Right cardiac atrium (tissue), 5 donors: Measurements from ENCODE around the gene SYT14. TPM values are rescaled to one million over a fixed set of nuclear protein-coding genes. Genes with fewer than 3 reads are reported as not detected.
"Not testable (repeated sequence)": the region's sequence is repeated elsewhere in the genome, so short reads cannot be mapped to it uniquely, and the experiment has no call there.

ENCODE experiments used
- ATAC-seq, 2 donors: fragments of 200-7000 bp; cut with Tn5 transposase; one replicate each; pipeline versions ENCODE4 v1.8.0 to v1.9.1; 2020; ENCODE audit warnings: moderate library complexity in 2 of 2, mild to moderate bottlenecking in 1 of 2
- DNase-seq, 3 donors: peaks; one replicate each; pipeline ENCODE4 v3.0.0-alpha.2; 2020
- H3K27ac ChIP-seq: one replicate; pipeline ENCODE4 v1.5.1; 2013; ENCODE audit warnings: mild to moderate bottlenecking, low read length, control low read depth, moderate library complexity
- H3K27me3 ChIP-seq: one replicate; pipeline ENCODE4 v1.6.1; 2013; ENCODE audit not compliant: control insufficient read depth, insufficient read depth
- H3K4me1 ChIP-seq: one replicate; pipeline ENCODE4 v1.6.1; 2013; ENCODE audit warnings: low read length; ENCODE audit not compliant: control insufficient read depth, insufficient read depth
- H3K4me3 ChIP-seq: one replicate; pipeline ENCODE4 v1.5.1; 2013; ENCODE audit warnings: low read length, control low read depth
- H3K9me3 ChIP-seq: one replicate; pipeline ENCODE4 v1.6.1; 2013; ENCODE audit warnings: low read length; ENCODE audit not compliant: control insufficient read depth
- WGBS: extraction: QIAGEN DNeasy Blood & Tissue Kit; methylation state at CpG from one replicate; pipeline ENCODE4 v1.1.7; 2013; 5-methylcytosine and 5-hydroxymethylcytosine counted together
- intact Hi-C, 4 donors: fragments of 100-400 bp; cut with DNase I; formaldehyde crosslinking; loops; one replicate each; pipeline versions ENCODE4 v1.11.0 to v1.14.0; 2022 to 2023
- polyA plus RNA-seq: library from polyadenylated mRNA; stranded (reverse); fragments of 200-250 nt; gene quantifications from one replicate; pipeline ENCODE4 v1.2.3, GENCODE V29; 2013
- total RNA-seq, 4 donors: library from RNA; stranded (reverse); fragmentation: NEBNext Ultra II Directional; extraction: Animal tissue kit (Norgen Biotek cat#: 25700); gene quantifications; one replicate each; pipeline ENCODE4 v1.2.1, GENCODE V29; 2021
- donor health status: healthy with polysubstance abuse.
- donor health status: DM: no; HTN: yes; CAD: no.
- donor health status: DM: no; HTN: no; CAD: no.
- donor health status: DM: no; HTN: yes; CAD: no; lungs with severe emphysema.
- donor health status: DM: yes; HTN: yes; CAD: no.

The SYT14 gene
- total and polyA plus RNA-seq, 5 donors: under 0.01 to 0.09 TPM; not detected in 3

DNA sequence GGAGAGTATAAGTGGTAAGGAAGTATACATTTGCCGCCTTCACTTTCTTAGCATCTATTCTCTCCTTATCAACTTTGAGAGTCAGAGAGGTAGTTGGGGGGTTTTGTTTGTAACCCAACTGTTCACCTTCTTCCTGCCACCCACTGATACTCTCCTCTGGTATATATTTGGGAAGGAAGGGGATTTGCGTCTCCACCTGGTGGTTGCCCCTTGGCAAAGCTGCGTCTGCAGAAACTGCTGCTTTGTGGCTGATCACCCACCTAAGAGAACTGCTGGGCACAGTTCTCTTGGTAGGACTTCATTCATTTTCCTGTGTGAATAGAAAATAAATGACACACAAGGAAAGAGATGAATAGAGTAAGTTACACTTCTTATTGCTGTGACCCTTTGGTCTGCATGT is 87.0 kb downstream of the SYT14 start:
- WGBS: 66% methylated on average over 3 of the region's 3 CpGs
- ATAC-seq (no peak), DNase-seq (no peak)
- intact Hi-C loops: no loop called here
- no peaks in the 10 kb centered on the region for H3K9me3 ChIP-seq
- H3K4me3 ChIP-seq: no peak overlapping the region
- H3K27ac ChIP-seq: no peak overlapping the region
- no peaks in the 10 kb centered on the region for H3K27me3 ChIP-seq
- H3K4me1 ChIP-seq: no peaks in the 10 kb centered on the region

DNA sequence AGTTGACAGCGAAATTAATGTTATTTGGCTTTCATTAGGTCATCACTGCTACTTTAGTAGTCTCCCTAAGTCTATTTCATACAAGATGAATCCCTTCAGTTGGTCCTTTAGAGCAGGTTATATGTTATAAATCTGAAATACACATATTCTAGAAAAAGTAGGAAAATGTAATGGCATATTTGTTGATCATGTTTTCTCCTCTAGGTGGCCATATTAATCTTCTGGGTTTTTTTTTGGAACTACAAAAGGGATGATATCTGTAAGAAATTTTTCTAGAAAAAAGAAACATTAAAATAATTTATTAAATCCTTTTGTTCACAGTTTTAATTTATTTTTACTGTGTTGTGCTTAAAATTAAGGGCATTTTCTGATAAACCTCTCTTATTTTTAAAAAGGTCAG is 87.9 kb downstream of the SYT14 start:
- DNase-seq: no peak
- no peaks in the 10 kb centered on the region for H3K4me1 ChIP-seq
- WGBS: 76% methylated on average over 1 of the region's 1 CpG
- no peak overlapping the region for H3K27ac ChIP-seq
- no peaks in the 10 kb centered on the region for H3K27me3 ChIP-seq
- ATAC-seq: no peak
- H3K4me3 ChIP-seq: no peak overlapping the region
- no peaks in the 10 kb centered on the region for H3K9me3 ChIP-seq
- intact Hi-C loops: no loop called here

DNA sequence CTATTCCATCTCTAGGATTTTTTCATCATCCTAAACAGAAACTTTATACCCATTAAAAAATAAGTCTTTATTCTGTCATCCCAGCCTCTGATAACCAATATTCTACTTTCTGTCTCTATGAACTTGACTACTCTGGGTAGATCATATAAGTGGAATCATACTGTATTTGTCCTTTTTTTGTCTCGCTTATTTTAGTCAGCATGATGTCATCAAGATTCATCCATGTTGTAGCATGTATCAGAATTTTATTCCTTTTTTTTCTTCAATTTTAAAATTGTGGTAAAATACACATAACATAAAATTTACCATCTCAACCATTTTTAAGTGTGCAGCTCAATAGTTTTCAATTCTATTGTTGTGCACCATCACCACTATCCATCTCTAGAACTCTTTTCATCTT is 90.0 kb downstream of the SYT14 start:
- intact Hi-C loops: no loop called here
- H3K4me3 ChIP-seq: no peak overlapping the region
- WGBS: 91% methylated on average over 1 of the region's 1 CpG
- H3K27me3 ChIP-seq: no peaks in the 10 kb centered on the region
- H3K4me1 ChIP-seq: no peaks in the 10 kb centered on the region
- DNase-seq: no peak
- no peak overlapping the region for H3K27ac ChIP-seq
- no peak for ATAC-seq
- H3K9me3 ChIP-seq: no peaks in the 10 kb centered on the region

DNA sequence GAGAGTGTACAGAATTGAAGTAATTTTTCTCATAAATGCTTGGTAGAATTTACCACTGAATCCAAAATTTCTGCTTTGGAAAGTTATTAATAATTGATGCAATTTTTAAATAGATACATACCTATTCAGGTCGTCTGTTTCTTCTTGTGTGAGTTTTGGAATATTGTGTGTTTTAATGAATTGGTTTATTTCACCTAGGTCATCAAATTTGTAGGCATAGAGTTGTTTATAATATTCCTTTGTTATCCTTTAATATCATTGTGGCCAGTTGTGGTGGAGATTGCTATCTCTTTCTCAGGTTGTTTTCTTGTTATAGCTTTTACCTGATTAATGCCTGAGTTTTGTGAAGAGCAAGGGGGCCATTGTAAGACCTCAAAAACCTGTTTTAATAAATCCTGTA is 93.5 kb downstream of the SYT14 start:
- no peaks in the 10 kb centered on the region for H3K27me3 ChIP-seq
- DNase-seq (no peak), ATAC-seq (no peak)
- H3K4me3 ChIP-seq: no peak overlapping the region
- 48% methylated on average over 1 of the region's 1 CpG for WGBS
- intact Hi-C loops: no loop called here
- no peaks in the 10 kb centered on the region for H3K4me1 ChIP-seq
- no peak overlapping the region for H3K27ac ChIP-seq
- H3K9me3 ChIP-seq: no peaks in the 10 kb centered on the region

DNA sequence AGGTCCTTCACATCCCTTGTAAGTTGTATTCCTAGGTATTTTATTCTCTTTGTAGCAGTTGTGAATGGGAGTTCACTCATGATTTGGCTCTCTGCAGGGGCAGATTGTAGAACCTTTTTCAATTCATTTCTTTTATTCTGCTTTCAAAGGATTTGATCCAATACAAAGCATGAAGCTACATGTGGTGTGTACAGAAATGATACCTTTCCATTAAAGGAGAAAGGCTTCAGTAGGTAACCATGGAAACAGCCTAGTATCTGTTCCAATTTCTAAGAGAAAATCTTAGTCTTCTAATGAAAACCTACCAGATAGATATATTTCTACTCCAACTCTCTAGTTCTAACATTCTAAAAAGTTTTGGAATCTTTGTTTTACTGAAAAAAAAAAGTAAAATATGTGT is 105.0 kb downstream of the SYT14 start:
- no peaks in the 10 kb centered on the region for H3K27me3 ChIP-seq
- no peaks in the 10 kb centered on the region for H3K4me1 ChIP-seq
- no peak overlapping the region for H3K4me3 ChIP-seq
- DNase-seq (no peak), ATAC-seq (no peak)
- peaks cover 2% of the 10 kb centered on the region for H3K9me3 ChIP-seq
- H3K27ac ChIP-seq: no peak overlapping the region
- intact Hi-C loops: no loop called here

DNA sequence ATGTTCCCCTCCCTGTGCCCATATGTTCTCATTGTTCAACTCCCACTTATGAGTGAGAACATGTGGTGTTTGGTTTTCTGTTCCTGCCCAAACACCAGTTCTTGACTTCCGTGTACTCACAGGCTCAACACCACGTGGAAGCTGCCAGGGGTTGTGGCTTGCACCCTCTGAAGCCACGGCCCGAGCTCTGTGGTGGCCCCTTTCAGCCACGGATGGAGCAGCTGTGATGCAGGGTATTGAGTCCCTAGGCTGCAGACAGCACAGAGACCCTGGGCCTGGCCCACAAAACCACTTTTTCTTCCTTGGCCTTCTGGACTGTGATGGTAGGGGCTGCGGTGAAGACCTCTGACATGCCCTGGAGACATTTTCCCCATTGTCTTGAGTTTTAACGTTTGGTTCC is 111.6 kb downstream of the SYT14 start:
- ATAC-seq (no peak), DNase-seq (no peak)
- intact Hi-C loops: no loop called here
- H3K4me1 ChIP-seq: no peaks in the 10 kb centered on the region
- no peaks in the 10 kb centered on the region for H3K27me3 ChIP-seq
- WGBS: 71% methylated on average over 7 of the region's 7 CpGs
- H3K27ac ChIP-seq: no peak overlapping the region
- H3K9me3 ChIP-seq: no peaks in the 10 kb centered on the region
- H3K4me3 ChIP-seq: no peak overlapping the region

DNA sequence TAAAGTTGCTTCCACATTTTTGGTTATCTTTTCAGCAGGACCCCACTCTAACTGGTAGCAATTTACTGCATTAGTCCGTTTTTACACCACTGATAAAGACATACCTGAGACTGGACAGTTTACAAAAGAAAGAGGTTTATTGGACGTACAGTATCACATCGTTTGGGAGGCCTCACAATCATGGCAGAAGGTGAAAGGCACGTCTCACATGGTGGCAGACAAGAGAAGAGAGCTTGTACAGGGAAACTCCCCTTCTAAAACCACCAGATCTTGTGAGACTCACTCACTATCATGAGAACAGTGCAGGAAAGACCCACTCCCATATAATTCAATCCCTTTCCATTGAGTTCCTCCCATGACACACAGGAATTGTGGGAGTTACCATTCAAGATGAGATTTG is 112.5 kb downstream of the SYT14 start:
- H3K4me3 ChIP-seq, H3K27me3 ChIP-seq, intact Hi-C loops, DNase-seq, H3K4me1 ChIP-seq, H3K27ac ChIP-seq, H3K9me3 ChIP-seq, ATAC-seq: not testable (repeated sequence)
- WGBS: 50% methylated on average over 4 of the region's 4 CpGs

DNA sequence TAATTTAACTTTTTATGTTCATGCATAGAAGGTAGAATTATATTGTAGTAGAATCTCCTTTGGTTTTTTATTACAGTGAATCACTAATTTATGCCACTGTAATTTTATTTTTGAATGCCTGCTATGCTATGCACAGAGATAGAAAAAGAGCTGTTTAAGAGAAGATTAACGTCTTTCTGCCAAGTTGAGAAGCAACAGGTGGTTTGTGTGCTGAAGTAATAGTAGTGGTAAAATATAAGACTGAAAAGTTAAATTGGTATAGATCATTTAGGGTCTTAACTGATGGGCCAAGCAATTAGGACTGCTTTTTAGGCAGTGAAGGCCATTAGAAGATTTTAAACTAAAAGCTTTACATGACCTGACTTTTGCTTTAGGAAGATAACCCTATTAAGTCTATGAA is 115.1 kb downstream of the SYT14 start:
- DNase-seq (no peak), ATAC-seq (no peak)
- no peaks in the 10 kb centered on the region for H3K9me3 ChIP-seq
- H3K4me1 ChIP-seq: no peaks in the 10 kb centered on the region
- 57% methylated on average over 1 of the region's 1 CpG for WGBS
- H3K4me3 ChIP-seq: no peak overlapping the region
- no peaks in the 10 kb centered on the region for H3K27me3 ChIP-seq
- H3K27ac ChIP-seq: no peak overlapping the region
- intact Hi-C loops: no loop called here

DNA sequence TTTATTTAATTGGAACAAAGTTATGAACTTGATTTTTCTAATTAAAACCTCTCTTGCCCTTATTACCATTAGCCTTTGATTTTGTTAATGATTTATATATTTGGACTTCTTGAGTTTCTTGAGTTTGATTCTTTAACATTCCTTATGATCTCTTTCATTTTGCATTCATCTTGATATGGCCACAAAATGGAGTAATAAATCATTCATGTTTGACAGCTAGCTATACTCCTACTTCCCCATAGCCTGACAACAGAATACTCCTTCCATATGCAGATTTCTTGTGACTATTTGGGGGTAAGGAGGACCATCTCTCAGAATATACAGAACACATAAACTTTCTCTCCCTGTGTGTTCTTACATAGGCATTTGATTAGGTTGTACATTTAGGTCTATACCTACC is 119.6 kb downstream of the SYT14 start:
- DNase-seq (no peak), ATAC-seq (no peak)
- no peaks in the 10 kb centered on the region for H3K4me1 ChIP-seq
- intact Hi-C loops: no loop called here
- H3K27ac ChIP-seq: no peak overlapping the region
- H3K4me3 ChIP-seq: no peak overlapping the region
- H3K9me3 ChIP-seq: no peaks in the 10 kb centered on the region
- H3K27me3 ChIP-seq: no peaks in the 10 kb centered on the region

DNA sequence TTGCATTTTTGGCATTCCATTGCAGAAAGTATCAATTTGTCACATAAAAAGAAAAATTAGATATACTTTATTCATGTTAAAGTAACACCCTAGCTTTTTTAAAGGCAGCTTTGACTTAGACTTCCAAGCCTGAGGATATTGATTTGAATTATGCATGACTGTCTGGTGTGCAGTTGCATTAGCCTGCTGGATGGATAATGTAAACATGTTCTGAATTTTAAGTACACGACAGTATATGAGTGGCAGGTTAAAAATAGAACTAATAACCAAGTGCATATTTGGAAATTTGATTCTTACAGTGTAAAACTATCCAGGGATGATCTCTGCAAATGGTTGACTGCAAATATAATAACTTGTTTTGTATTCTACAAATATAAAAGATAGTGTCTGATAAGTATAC is 124.0 kb downstream of the SYT14 start:
- intact Hi-C loops: no loop called here
- no peak overlapping the region for H3K27ac ChIP-seq
- ATAC-seq (no peak), DNase-seq (no peak)
- H3K27me3 ChIP-seq: no peaks in the 10 kb centered on the region
- H3K4me1 ChIP-seq: no peaks in the 10 kb centered on the region
- no peak overlapping the region for H3K4me3 ChIP-seq
- H3K9me3 ChIP-seq: no peaks in the 10 kb centered on the region
- 39% methylated on average over 1 of the region's 1 CpG for WGBS

DNA sequence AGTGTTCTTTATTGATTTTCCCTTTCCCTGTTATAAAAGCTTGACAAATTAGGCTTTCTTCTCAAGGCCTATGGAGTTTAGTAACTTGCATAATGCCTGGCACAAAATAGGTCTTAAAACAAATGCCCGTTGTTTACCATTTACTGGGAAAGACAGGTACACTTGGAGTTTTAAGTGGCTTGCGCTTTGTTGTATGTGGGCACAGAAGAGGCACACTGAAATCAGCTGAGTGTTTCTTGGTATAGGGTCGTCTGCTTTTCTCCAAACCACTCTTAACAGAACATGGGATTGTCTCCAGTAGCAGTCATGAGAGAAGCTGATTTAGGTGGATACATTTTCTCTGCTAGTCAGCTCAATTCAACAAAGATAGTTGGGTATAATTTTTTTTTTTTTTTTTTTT is 132.5 kb downstream of the SYT14 start:
- no peaks in the 10 kb centered on the region for H3K9me3 ChIP-seq
- H3K4me3 ChIP-seq: no peak overlapping the region
- H3K27ac ChIP-seq: no peak overlapping the region
- no peaks in the 10 kb centered on the region for H3K4me1 ChIP-seq
- ATAC-seq: no peak
- intact Hi-C loops: no loop called here
- DNase-seq: no peak
- WGBS: 73% methylated on average over 3 of the region's 3 CpGs
- H3K27me3 ChIP-seq: no peaks in the 10 kb centered on the region

DNA sequence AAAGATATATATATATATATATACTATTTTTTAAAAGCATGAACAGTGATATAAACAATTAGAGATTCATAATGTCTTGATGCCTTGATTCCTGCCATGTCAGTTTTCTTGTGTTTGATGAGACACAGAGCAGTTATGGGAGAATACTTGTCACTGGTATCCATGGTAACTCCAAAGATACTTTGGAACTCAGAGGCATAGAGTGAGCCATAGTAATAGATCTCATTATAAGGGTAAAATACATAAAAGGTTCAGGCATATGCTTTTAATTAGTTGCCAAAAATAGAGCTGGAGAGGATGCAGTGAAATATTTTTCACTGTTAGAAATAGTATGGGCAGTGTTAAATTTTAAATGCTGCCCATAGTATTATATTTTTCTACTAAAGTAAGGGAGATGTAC is 134.1 kb downstream of the SYT14 start:
- no peak overlapping the region for H3K27ac ChIP-seq
- H3K27me3 ChIP-seq: no peaks in the 10 kb centered on the region
- no peaks in the 10 kb centered on the region for H3K9me3 ChIP-seq
- H3K4me1 ChIP-seq: no peaks in the 10 kb centered on the region
- intact Hi-C loops: no loop called here
- no peak for DNase-seq
- no peak overlapping the region for H3K4me3 ChIP-seq
- no peak for ATAC-seq
